Measurements from ENCODE around the gene KIAA0753. TPM values are rescaled to one million over a fixed set of nuclear protein-coding genes. Genes with fewer than 3 reads are reported as not detected.
"Not testable (repeated sequence)": the region's sequence is repeated elsewhere in the genome, so short reads cannot be mapped to it uniquely, and the experiment has no call there.

Gene KIAA0753
- total RNA-seq, 1 donor from 2014 or later: 5.1 TPM

- no peak for DNase-seq (ENCODE audit: missing footprints)
- intact Hi-C loops (cut with DNase I): no loop called here
- ATAC-seq: no peak
Observed at GRCh38 chr17:6670571-6670970, 30.1 kb upstream of the KIAA0753 start.

DNA sequence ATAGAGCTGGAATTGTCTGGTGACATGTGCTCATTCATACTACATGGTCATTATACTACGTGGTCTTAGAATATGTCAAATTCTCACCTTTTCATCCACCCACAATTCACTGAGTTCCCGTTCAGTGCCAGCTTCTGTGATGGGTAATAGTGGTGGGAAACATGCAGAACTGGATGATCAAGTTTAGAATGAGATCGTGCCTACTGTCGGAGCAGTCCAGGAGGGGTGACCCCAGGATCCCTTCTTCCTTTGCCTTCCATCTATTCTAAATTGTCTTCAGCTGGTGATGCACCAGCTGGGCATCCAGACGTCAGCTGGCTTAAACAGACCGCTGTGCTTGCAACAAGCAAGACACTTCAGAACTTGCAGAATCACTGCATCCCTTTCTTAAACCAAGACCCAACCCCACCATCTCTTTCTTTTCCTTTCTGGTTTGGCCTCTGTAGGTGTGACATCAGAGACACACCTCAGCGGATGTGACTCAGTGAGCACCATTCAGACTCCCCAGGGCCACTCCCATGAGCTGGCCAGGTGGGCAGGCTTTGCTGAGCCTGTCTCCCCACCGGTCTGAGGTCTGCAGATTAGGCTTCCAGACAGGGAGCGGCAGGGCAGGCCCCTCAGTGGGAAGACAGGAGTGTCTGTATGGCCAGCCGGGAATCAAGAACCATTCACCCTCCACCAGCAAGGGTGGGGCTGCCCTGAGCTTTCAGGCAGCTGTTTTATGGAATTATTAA is 29.1 kb upstream of the KIAA0753 start:
- no peak for ATAC-seq
- no peak for DNase-seq (ENCODE audit: missing footprints)
- intact Hi-C loops (cut with DNase I): loop anchor here (2.0 to 5.0 kb wide), 2 partner anchors 131 to 333 kb away; no protein-coding TSS in a partner anchor

GRCh38 chr17:6668727-6669425 is 28.4 kb upstream of the KIAA0753 start:
- no peak for ATAC-seq
- intact Hi-C loops (cut with DNase I): loop anchor here (2.0 to 5.0 kb wide), 2 partner anchors 132 to 333 kb away; no protein-coding TSS in a partner anchor
- no peak for DNase-seq (ENCODE audit: missing footprints)

- intact Hi-C loops (cut with DNase I): loop anchor here (2.0 to 5.0 kb wide), 2 partner anchors 133 to 334 kb away; no protein-coding TSS in a partner anchor
- ATAC-seq (no peak), DNase-seq (ENCODE audit: missing footprints) (no peak)
Observed at GRCh38 chr17:6668219-6668618, 27.7 kb upstream of the KIAA0753 start.

DNA sequence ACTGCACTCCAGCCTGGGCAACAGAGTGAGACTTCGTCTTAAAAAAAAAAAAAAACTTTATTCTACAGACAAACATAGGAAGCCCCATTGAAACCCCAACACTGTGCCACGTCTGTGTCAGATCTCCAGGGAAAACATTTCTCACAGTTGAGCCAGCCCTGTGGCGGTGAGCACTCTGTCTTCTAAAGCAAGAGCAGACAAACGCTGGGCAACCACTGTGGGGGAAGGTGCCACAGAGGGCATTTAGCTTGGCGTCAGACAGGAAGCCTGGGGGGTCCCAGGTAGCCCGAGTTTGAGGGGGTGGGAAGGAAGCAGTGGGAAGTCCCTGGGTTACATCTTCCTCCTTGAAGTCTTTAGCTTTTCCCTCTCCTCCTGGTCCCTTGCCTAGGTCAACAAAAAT is 27.0 kb upstream of the KIAA0753 start:
- ATAC-seq: no peak
- intact Hi-C loops (cut with DNase I): loop anchor here (5.0 kb wide), 1 partner anchor 335 kb away; no protein-coding TSS in a partner anchor

DNA sequence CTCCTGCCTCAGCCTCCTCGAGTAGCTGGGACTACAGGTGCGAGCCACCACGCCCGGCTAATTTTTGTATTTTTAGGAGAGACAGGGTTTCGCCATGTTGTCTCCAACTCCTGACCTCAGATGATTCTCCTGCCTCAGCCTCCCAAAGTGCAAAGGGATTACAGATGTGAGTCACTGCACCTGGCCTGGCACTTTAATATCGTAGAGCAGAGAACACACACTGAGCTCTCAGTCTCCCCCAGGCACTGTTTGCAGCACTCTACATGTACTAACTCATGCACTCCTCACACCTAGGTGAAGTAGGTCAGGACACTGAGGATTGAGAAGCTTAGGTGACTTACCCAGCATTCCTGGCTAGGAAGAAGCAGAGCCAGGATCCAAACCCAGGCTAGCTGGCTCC is 26.0 kb upstream of the KIAA0753 start:
- ATAC-seq (no peak), DNase-seq (ENCODE audit: missing footprints) (no peak)
- intact Hi-C loops (cut with DNase I): loop anchor here (1.0 to 5.0 kb wide), 2 partner anchors 177 to 336 kb away; no protein-coding TSS in a partner anchor

More for the DNA sequence above, 27.0 kb upstream of the KIAA0753 start:
- no peak for DNase-seq (ENCODE audit: missing footprints)

DNA sequence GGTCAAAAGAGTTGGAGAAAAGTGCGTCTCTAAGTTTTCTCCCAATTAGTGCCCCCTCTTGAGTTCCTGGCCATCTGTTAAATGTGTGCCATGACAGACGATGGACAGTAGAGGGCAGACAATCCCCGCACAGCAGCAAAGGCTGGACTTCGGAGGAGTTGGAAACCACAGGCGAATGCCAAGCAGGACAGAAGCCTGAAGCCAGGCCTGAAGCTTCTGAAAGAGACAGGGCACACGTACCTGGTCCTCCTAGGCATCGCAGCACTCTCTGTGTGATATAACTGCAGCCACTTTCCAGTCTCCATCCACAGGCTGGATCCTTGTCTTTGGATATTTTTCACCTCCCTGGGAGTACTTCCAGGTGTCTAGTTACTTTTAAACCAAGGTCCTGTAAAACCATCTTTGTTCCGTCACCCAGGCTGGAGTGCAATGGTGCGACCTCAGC is 25.6 kb upstream of the KIAA0753 start:
- intact Hi-C loops (cut with DNase I): loop anchor here (1.0 to 5.0 kb wide), 2 partner anchors 177 to 336 kb away; no protein-coding TSS in a partner anchor
- no peak for DNase-seq (ENCODE audit: missing footprints)
- ATAC-seq: peak; percentile 93

DNA sequence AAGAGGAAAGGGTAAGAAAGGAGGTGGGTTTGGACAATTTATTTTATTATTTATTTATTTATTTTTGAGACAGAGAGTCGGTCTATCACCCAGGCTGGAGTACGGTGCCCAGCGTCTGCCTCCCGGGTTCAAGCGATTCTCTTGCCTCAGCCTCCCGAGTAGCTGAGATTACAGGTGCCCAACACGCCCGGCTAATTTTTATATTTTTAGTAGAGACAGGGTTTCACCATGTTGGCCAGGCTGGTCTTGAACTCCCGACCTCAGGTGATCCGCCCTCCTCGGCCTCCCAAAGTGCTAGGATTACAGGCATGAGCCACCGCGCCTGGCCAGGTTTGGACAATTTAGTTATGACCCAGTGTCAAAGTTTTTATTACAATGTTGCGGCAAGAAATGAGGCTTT is 22.7 kb upstream of the KIAA0753 start:
- intact Hi-C loops (cut with DNase I); DNase-seq (ENCODE audit: missing footprints); ATAC-seq: not testable (repeated sequence)

DNA sequence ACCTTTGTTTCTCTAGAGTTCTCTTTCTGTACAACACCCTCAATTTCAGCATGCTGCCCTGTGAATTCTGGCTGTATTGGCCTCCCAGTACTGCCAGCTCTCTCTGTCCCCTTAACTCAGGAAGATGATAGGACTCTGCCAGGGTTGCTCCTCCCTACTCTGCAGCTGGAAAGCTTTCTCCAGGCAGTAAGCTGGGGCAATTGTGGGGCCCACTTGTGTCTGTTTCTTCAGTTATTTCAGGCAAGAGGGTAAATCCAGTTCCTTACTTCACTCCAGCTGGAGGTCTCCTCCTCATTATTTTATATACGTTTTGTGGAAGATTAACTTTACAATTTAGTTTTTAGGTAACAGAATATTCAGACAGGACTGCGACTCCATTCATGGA is 20.9 kb upstream of the KIAA0753 start:
- intact Hi-C loops (cut with DNase I): no loop called here
- no peak for DNase-seq (ENCODE audit: missing footprints)
- ATAC-seq: no peak

DNA sequence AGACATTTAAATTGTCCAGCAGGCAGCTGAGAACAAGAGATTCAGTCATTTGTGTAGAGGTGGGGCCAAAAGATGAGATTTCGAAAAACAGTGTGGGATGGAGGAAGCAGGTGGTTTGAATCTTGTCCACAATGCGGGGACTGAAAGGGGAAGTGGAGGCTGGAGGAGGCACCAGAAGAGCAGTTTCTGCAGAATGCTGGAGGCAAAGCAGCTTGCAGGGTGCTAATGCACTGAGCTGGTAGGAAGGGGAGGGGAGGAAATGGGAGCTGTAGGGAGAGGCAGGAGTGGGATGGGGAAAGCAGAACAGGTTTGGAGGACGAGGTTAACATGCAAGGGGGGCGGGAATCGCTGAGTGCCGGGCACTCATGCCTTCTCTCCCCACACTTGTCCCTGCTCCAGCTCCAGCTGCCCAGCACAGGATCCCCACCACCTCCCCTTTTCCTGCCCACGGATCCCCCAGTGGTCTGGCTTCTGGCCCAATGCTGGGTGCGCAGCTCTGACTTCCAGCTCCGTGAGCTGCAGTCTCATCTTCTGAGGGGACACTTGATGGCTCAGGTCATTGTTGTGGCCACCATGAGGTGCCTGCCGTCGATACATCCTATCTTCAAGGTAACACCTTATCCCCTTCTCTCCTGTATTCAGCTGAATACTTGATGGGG is 20.4 kb upstream of the KIAA0753 start:
- intact Hi-C loops (cut with DNase I): no loop called here
- no peak for DNase-seq (ENCODE audit: missing footprints)
- ATAC-seq: peak; percentile 26

- intact Hi-C loops (cut with DNase I): no loop called here
- no peak for ATAC-seq
- DNase-seq (ENCODE audit: missing footprints): no peak
Observed at GRCh38 chr17:6660101-6660500, 19.6 kb upstream of the KIAA0753 start.

DNA sequence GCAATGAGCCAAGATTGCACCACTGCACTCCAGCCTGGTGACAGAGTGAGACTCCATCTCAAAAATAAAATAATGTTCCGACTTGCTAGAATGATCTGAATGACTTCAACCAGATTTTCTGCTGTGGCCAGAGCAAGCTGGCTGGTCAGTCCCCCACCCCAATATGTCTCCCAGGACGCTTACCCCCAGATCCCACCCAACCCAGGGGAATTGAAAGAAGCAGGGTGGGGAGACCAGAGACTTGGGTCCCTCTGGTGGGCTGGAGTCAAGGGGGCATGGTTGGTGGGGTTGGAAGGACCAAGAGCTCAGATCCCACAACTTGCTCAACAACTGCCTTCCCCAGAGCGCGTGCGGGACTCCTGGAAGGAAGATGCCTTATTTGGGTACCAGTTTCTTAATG is 17.9 kb upstream of the KIAA0753 start:
- DNase-seq (ENCODE audit: missing footprints); ATAC-seq; intact Hi-C loops (cut with DNase I): not testable (repeated sequence)

GRCh38 chr17:6657633-6658287 is 17.2 kb upstream of the KIAA0753 start:
- DNase-seq (ENCODE audit: missing footprints) (no peak), ATAC-seq (no peak)
- intact Hi-C loops (cut with DNase I): no loop called here

DNA sequence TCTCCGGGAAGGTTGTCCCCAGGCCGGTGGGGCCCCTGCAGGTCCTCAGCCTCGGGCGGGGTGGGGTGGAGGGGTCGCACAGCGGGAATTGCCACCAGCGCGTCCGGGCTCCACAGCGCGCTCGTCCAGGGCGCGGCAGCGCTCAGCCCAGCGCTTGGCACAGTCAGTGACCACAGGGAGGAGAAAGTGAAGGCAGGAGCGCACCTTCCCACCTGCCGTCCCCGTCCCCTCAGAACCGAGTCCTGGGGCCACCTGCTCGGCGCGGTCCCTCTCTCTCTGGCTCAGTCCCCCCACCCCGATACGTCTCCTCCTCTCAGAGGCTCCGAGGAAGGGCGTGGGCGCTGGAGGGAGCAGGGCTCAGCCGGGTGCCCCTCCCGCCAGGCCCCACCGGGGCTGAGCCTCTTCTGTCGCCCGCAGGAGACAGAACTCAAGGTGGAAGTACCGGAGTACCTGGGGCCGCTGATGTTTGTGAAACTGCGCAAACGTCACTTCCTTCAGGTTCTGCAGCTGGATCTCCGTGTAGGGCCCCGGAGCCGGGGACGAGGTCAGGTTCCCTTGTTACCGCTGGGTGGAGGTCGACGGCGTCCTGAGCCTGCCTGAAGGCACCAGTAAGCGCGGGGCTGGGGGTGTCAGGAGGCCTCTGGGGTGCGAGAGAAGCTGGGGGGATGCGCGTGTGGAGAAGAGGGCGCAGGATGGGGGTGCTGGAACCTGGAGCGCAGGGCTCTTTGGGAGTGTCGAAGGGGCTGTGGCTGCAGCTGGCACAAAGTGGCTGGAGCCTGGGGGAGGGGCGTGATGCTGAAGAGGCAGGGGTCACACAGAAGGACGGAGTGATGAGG is 16.5 kb upstream of the KIAA0753 start:
- peak; percentile 73 for DNase-seq (ENCODE audit: missing footprints)
- intact Hi-C loops (cut with DNase I); ATAC-seq: not testable (repeated sequence)

DNA sequence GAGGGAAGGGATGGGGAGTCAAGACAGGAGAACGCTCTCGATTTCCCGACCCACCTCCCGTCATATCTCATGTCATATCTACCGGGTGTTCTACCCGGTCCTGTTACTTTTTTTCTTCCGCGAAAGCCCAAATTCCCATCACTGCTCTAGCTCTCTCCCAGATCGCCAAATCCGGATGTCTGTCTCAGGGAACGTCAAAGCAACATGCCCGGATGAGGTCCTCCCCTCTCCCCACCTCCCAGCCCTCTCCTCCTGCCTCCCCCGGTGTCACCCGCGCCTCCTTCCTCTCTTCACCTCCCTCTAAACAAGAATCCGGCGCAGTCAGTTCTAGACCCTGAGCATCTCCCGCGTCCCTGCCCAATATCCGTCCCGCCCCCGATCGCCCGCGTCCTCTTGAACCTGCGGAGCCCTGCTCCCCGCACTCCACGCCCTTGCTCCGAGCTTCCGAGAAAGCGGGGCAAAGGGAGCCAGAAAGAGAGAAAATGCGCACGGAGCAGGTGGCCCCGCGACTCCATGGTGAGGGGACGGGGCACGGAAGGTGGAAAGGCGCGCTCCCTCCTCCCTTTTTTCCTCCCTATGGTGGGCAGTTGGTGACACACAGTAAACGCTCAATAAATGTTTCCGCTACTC is 15.3 kb upstream of the KIAA0753 start:
- intact Hi-C loops (cut with DNase I); ATAC-seq; DNase-seq (ENCODE audit: missing footprints): not testable (repeated sequence)

DNA sequence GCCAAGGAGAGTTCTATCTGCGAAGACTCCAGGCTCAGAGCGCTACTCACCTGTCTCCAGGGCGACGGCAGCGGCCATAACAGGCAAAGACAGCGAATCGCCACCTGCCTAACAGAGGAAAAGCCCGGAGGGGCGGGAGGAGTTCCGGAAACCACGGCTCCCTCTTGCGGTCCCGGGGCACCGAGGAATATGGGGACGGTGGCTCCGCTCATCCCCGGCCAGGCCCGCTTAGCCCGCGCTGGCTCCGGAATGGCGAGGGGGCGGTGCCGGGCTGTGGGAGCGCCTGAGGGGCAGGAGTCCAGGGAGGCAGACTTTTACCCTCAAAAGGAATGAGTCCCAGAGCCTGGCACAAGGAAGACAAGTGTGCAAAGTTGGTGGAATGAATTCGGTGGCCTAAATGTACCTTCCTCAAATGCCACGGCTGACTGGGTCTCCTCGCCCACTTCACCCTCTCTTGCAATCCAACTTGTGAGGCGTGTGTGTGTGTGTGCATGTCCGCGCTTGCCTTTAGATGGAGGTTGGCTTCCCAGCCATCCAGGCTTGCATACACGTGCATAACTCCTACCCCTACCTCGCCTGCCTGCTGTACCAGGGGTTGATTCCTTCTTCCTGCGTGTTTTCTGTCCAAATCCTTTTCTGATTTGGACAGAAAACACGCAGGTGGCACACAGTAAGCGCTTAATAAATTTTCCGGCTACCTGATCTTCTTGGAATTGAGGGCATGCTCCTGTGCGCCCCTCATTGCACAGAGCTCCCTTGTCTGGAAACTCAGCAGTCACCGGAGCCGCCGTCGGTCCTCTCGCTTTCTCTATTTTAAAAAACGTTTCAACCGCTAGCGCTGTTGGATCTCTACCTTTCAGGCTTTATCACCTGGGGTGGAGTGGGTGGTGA is 14.6 kb upstream of the KIAA0753 start:
- no peak for ATAC-seq

More for the DNA sequence above, 14.6 kb upstream of the KIAA0753 start:
- intact Hi-C loops (cut with DNase I): loop anchor here (5.0 kb wide), 1 partner anchor 352 kb away; no protein-coding TSS in a partner anchor
- DNase-seq (ENCODE audit: missing footprints): no peak

Data from Right ventricle myocardium inferior (tissue), 1 donor.